ENCODE results near the gene CCDC85B. TPM values are rescaled to one million over a fixed set of nuclear protein-coding genes. Genes with fewer than 3 reads are reported as not detected.

The CCDC85B gene
- total and polyA plus RNA-seq, 10 donors, result 38.7 to 131 (median 51.3) TPM

DNA sequence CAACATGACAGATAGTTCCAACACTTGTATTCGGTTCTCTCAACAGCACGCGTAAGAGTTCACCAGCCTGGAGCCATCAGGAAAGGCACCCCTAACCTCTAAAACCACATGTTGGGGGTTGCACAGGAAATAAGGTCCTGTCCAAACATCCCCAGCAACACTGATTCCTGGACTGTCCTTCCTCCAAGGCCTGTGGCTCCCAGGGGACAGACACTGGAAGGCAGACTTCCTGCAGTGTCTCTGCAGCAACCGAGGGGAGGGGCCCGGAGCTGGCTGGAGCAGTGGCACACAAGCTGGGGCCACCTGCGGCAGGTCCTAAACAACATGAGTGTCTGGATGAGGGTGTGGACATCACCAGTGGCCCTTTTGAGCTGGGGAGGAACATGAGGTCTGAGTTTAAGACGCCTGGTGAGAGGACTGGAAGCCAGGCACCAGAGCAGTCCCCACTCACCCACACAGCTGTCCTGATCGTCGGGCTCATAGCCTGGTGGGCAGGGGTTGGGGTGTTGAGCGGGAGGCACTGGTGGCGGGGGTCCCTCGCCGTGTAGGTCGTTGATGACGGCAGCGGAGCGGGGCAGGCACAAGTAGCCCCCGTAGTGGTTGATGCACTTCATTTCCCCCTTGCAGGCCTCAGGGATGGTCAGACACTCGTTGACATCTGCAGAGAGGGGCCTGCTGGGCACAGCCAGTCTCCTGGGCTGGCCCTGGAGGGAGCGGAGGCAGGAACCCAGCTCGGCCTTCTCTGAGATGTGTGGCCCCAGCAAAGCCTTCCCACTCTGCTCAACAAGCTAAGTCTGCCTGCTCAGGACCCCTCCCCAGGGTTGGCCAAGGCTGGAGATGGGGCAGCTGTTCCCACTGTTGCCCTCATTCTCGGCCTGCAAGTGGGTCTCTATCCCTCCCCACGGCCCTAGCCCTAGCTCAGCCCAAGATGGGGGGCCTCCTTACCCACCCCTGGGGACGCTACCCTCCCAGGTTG, 19.5 kb upstream of the CCDC85B start:
- TF ChIP-seq, protein P1, sequence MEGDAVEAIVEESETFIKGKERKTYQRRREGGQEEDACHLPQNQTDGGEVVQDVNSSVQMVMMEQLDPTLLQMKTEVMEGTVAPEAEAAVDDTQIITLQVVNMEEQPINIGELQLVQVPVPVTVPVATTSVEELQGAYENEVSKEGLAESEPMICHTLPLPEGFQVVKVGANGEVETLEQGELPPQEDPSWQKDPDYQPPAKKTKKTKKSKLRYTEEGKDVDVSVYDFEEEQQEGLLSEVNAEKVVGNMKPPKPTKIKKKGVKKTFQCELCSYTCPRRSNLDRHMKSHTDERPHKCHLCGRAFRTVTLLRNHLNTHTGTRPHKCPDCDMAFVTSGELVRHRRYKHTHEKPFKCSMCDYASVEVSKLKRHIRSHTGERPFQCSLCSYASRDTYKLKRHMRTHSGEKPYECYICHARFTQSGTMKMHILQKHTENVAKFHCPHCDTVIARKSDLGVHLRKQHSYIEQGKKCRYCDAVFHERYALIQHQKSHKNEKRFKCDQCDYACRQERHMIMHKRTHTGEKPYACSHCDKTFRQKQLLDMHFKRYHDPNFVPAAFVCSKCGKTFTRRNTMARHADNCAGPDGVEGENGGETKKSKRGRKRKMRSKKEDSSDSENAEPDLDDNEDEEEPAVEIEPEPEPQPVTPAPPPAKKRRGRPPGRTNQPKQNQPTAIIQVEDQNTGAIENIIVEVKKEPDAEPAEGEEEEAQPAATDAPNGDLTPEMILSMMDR (IDR thresholded peaks at IDR 0.05 in 8 of 11, conservative IDR thresholded peaks at IDR 0.05 in 3 of 11), result no peak
- peak; percentile 53 to 68 (median 65) for TF ChIP-seq POLR2AphosphoS5 (IDR thresholded peaks at IDR 0.05)
- no peak for TF ChIP-seq POLR2A (IDR thresholded peaks at IDR 0.05)
- Histone ChIP-seq H3K36me3 (peaks cover 0 to 25% (median 14%) of the 10 kb centered on the region in 6 donors), H3K4me1 (peaks cover 16 to 78% (median 48%) of the 10 kb centered on the region in 6 donors), H3K4me3 (peak overlapping the region in 1 of 8 donors; percentile 77), H3K9me3 (no peaks in the 10 kb centered on the region), H3K27me3 (replicated peaks in 1 of 7) (peaks cover 0 to 11% (median 0%) of the 10 kb centered on the region in 7 donors), H3K27ac (peak overlapping the region in 7 of 8 donors; percentile 81 to 91 (median 83))
- 46 to 58% (median 48%) methylated on average over 15 to 24 of the region's 24 CpGs for WGBS, 5 donors
- peak; percentile 86 for DNase-seq
- intact Hi-C loops (cut with DNase I; ENCODE audit: low total_unique reads), result no loop called here

DNA sequence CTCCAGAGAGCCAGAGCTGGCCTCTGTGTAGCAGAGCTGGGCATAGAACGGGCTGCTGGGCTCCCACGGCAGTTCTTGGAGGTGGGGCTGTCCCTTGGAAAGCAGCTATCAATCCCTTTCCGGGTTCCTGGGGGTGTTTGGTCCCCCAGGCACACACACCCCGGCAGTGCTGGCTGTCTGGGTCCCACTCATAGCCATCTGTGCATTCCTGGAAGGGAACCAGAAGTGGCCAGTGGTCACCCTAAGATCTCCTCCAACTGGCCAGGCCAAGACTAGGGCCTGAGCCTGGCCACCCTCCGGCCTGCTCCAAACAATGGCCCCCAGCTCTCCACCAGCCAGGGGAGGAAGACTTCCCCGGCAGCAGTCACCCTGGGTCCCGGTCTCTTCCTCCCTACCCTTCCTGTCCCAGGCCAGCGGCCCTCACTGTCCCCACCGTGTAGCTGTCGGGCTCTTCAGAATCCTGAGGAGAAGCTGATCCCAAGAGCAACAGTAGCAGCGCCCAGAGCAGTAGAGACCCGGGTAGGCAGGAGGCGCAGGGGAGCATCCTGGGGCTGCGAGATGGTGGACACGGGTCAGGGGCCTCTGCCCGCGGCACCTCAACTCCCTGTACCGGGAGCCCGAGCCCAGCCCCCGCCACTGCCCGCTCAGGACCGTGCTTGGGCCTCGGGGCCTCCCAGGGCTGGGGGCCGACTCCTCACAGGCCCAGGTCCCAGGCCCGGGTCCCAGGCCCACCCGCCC, 18.5 kb upstream of the CCDC85B start:
- TF ChIP-seq POLR2A (IDR thresholded peaks at IDR 0.05) (no peak), POLR2AphosphoS5 (IDR thresholded peaks at IDR 0.05) (peak in 2 of 3 donors; percentile 22 to 33)
- TF ChIP-seq, protein P1 (IDR thresholded peaks at IDR 0.05 in 8 of 11, conservative IDR thresholded peaks at IDR 0.05 in 3 of 11), result no peak
- Histone ChIP-seq H3K4me1 (peaks cover 16 to 73% (median 46%) of the 10 kb centered on the region in 6 donors), H3K36me3 (peaks cover 0 to 15% (median 5%) of the 10 kb centered on the region in 6 donors), H3K27me3 (replicated peaks in 1 of 7) (peaks cover 0 to 11% (median 0%) of the 10 kb centered on the region in 7 donors), H3K4me3 (peak overlapping the region; percentile 18 to 77 (median 47)), H3K27ac (peak overlapping the region; percentile 53 to 91 (median 83)), H3K9me3 (no peaks in the 10 kb centered on the region)
- WGBS, 5 donors, result 40 to 71% (median 60%) methylated on average over 13 to 26 of the region's 26 CpGs
- intact Hi-C loops (cut with DNase I; ENCODE audit: low total_unique reads), result no loop called here
- DNase-seq, result no peak

DNA sequence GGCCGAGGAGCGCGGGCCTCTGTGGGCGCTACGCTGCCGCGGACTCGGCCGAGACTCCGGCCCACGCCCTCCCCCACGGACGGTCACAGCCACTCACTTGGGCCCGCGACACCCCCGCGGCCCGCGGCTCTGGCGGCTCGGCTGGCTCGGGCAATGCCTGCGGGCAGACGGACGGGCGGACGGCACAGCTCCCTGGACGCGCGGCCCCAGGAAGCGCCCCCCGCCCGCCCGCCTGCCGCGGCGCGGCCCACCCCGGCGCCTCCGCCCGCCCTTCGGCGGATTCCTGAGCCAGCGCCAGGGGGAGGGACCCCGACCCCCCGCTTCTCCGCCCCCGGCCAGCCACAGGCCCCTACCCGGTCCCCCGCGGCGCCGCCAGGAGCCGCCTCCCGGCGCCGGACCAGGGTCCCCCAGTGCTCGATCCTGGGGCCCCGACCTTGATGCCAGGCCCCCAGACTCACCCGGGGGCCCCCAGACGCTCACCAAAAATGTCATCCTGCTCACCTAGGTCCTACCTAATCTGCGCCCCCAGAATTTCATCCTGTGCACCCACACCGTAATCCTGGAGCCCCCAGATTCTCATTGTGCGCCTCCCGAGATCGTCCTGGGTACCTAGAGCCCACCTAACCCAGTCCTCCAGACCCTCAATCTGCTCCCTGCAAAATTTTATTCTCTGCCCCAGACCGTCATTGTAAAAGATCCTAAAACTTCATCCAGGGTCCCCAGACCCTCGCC, 17.7 kb upstream of the CCDC85B start, which contains the start of gene EFEMP2:
EFEMP2 (minus strand) TSS at position 215 of the 732 bp plus-strand sequence. CDS start 446 bp downstream, outside the sequence.
- Histone ChIP-seq H3K9me3 (no peaks in the 10 kb centered on the region), H3K4me3 (peak within 1 kb of the TSS; percentile 30 to 77 (median 47)), H3K27ac (peak within 1 kb of the TSS; percentile 63 to 91 (median 83)), H3K36me3 (peaks cover 0 to 8% (median 0%) of the 10 kb centered on the region in 6 donors), H3K4me1 (peaks cover 16 to 65% (median 45%) of the 10 kb centered on the region in 6 donors), H3K27me3 (replicated peaks in 1 of 7) (peaks cover 0 to 11% (median 0%) of the 10 kb centered on the region in 7 donors)
- intact Hi-C loops (cut with DNase I; ENCODE audit: low total_unique reads), result no loop called here
- TF ChIP-seq, protein P1 (IDR thresholded peaks at IDR 0.05 in 8 of 11, conservative IDR thresholded peaks at IDR 0.05 in 3 of 11), result no peak
- TF ChIP-seq POLR2A (IDR thresholded peaks at IDR 0.05), result no peak
- TF ChIP-seq POLR2AphosphoS5 (IDR thresholded peaks at IDR 0.05), result peak in 1 of 3 donors; percentile 29
- peak; percentile 86 for DNase-seq
- WGBS, 5 donors, result 0 to 5% (median 1%) methylated on average over 9 to 69 of the region's 69 CpGs

Data from spleen (tissue), 11 donors.